Left lung (tissue), 10 donors: ENCODE results near the gene MAST2. TPM values are rescaled to one million over a fixed set of nuclear protein-coding genes. Genes with fewer than 3 reads are reported as not detected.

Source experiments
- ATAC-seq: fragments of 200-7000 bp; cut with Tn5 transposase; one replicate; pipeline ENCODE4 v1.9.1; 2020; ENCODE audit warnings: moderate library complexity
- DNase-seq, 4 donors: peaks; one replicate each; pipeline ENCODE4 v3.0.0-alpha.2; 2013 to 2020
- H3K27ac ChIP-seq, 2 donors: fragments of 200-600 bp; sonication (generic) in 1 of 2; one replicate each; pipeline versions ENCODE4 v1.5.0 to v1.8.0; 2020 to 2021
- H3K27me3 ChIP-seq, 2 donors: fragments of 200-600 bp; sonication (generic) in 1 of 2; one replicate each; pipeline versions ENCODE4 v1.5.0 to v1.8.0; 2020 to 2021
- H3K36me3 ChIP-seq, 2 donors: fragments of 200-600 bp; sonication (generic) in 1 of 2; one replicate each; pipeline versions ENCODE4 v1.5.0 to v1.8.0; 2020 to 2021
- H3K4me1 ChIP-seq, 2 donors: fragments of 200-600 bp; one replicate each; pipeline ENCODE4 v1.8.0; 2021
- H3K4me3 ChIP-seq, 2 donors: fragments of 200-600 bp; sonication (generic) in 1 of 2; one replicate each; pipeline versions ENCODE4 v1.5.0 to v1.8.0; 2020 to 2021; ENCODE audit warnings: mild to moderate bottlenecking in 1 of 2
- H3K9me3 ChIP-seq, 2 donors: fragments of 200-600 bp; sonication (generic) in 1 of 2; one replicate each; pipeline versions ENCODE4 v1.5.0 to v1.8.0; 2020 to 2021
- intact Hi-C, 2 donors: fragments of 100-400 bp; cut with DNase I; formaldehyde crosslinking; loops; one replicate each; pipeline versions ENCODE4 v1.11.2 to v1.14.2; 2022
- polyA plus RNA-seq, 6 donors: library from polyadenylated mRNA; unstranded; fragments of 120-200 nt; gene quantifications; one replicate each; pipeline ENCODE4 v1.2.1, GENCODE V29; 2013; ENCODE audit not compliant: insufficient read length in 6 of 6
- total RNA-seq, 2 donors: library from RNA; stranded (reverse); fragmentation: NEBNext Ultra II Directional; extraction: Animal tissue kit (Norgen Biotek cat#: 25700); gene quantifications; one replicate each; pipeline ENCODE4 v1.2.1, GENCODE V29; 2021
- TF ChIP-seq, protein P1 (sequence below), 2 donors: fragments of 200-600 bp; sonication (generic) in 1 of 2; IDR thresholded peaks; one replicate each; pipeline versions ENCODE4 v1.5.0 to v1.8.0; 2021; ENCODE audit warnings: antibody characterized with exemption in 2 of 2
- donor health status: DM: no; HTN: yes; CAD: no.
- donor health status: DM: no; HTN: no; CAD: no.

MAST2 gene
- total and polyA plus RNA-seq, 8 donors: 27.3 to 74.4 (median 64.9) TPM

DNA sequence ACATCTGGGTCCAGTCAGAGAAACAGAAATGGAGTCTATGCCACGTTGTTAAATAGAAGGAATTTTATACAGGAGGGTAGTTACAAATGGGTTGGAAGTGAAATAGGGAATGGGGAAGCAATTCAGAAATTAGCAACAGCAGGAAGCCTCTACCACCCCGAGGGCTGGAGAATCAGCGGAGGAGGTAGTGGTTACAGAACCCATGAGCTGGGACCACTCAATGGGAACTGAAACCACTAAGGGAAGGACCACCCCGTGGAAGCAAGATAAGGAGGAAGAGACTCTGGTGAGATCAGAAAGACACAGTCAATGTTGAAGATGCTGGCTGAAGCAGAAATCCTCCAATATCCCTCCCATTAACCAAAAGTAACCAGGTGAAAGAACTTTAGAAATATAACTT, 15.5 kb upstream of the MAST2 start:
- Histone ChIP-seq H3K27me3 (no peaks in the 10 kb centered on the region), H3K4me3 (no peak overlapping the region), H3K9me3 (no peaks in the 10 kb centered on the region), H3K4me1 (peaks cover 0 to 4% of the 10 kb centered on the region in 2 donors), H3K27ac (no peak overlapping the region), H3K36me3 (no peaks in the 10 kb centered on the region)
- TF ChIP-seq, protein P1, sequence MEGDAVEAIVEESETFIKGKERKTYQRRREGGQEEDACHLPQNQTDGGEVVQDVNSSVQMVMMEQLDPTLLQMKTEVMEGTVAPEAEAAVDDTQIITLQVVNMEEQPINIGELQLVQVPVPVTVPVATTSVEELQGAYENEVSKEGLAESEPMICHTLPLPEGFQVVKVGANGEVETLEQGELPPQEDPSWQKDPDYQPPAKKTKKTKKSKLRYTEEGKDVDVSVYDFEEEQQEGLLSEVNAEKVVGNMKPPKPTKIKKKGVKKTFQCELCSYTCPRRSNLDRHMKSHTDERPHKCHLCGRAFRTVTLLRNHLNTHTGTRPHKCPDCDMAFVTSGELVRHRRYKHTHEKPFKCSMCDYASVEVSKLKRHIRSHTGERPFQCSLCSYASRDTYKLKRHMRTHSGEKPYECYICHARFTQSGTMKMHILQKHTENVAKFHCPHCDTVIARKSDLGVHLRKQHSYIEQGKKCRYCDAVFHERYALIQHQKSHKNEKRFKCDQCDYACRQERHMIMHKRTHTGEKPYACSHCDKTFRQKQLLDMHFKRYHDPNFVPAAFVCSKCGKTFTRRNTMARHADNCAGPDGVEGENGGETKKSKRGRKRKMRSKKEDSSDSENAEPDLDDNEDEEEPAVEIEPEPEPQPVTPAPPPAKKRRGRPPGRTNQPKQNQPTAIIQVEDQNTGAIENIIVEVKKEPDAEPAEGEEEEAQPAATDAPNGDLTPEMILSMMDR (IDR thresholded peaks at IDR 0.05): no peak
- peak; percentile 31 for ATAC-seq
- intact Hi-C loops: no loop called here
- DNase-seq: peak in 1 of 4 donors; percentile 5

DNA sequence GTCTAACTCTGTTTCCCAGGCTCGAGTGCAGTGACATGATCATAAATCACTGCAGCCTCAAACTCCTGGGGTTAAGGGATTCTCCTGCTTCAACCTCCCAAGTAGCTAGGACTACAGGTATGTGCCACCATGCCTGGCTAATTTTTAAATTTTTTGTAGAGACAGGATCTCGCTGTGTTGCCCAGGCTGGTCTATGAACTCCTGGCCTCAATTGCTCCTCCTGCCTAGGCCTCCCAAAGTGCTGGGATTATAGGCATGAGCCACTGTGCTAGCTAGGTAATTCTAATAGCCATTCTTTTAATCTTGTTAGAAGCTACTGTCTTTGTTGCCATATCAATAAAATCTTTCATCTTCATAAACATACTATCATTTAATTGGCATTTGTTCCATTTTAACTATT, 13.8 kb upstream of the MAST2 start:
- ATAC-seq (no peak), DNase-seq (no peak)
- H3K36me3 ChIP-seq: no peaks in the 10 kb centered on the region
- H3K9me3 ChIP-seq: no peaks in the 10 kb centered on the region
- H3K27ac ChIP-seq: no peak overlapping the region
- intact Hi-C loops: no loop called here
- H3K4me3 ChIP-seq: no peak overlapping the region
- H3K4me1 ChIP-seq: peaks cover 0 to 4% of the 10 kb centered on the region in 2 donors
- TF ChIP-seq, protein P1 (IDR thresholded peaks at IDR 0.05): no peak
- H3K27me3 ChIP-seq: no peaks in the 10 kb centered on the region

DNA sequence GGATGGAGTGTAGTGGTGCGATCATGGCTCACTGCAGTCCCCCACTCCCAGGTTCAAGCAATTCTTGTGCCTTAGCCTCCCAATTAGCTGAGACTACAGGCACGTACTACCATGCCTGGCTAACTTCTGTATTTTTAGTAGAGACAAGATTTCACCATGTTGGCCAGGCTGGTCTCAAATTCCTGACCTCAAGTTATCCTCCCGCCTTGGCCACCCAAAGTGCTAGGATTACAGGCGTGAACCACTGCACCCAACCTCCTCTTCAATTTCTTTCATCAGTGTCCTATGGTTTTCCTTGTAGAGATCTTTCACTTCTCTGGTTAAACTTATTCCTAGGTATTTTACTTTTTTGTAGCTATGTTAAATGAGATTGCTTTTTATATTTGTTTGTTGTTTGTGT, 10.7 kb upstream of the MAST2 start:
- no peak overlapping the region for H3K4me3 ChIP-seq
- H3K36me3 ChIP-seq: no peaks in the 10 kb centered on the region
- H3K27ac ChIP-seq: no peak overlapping the region
- intact Hi-C loops: no loop called here
- H3K9me3 ChIP-seq: no peaks in the 10 kb centered on the region
- no peaks in the 10 kb centered on the region for H3K27me3 ChIP-seq
- ATAC-seq (no peak), DNase-seq (no peak)
- H3K4me1 ChIP-seq: peaks cover 0 to 4% of the 10 kb centered on the region in 2 donors
- TF ChIP-seq, protein P1 (IDR thresholded peaks at IDR 0.05): no peak

DNA sequence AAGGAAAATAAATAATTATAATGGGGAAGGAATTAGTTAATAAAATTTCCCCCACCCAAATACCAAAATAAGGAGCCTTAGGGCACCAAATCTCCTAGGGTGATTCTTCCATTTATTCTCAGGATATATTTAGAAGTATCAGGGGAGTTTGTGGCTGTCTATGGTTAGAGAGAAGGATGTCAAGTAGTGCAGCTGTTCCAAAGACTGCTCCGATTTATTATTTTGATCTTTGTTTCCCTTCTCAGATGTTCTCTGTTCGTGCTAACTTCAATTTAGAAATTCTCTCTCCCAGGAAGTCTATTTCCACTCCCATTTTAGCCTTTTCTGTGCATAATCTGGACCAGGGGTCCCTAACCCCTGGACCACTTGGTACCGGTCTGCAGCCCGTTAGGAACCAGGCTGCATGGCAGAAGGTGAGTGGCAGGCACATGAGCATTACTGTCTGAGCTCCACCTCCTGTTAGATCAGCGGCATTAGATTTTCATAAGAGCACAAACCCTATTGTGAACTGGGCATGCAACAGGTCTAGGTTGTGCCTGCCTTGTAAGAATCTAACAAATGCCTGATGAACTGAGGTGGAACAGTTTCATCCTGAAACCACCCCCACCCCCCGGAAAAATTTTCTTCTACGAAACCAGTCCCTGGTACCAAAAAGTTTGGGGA, 9.3 kb upstream of the MAST2 start:
- Histone ChIP-seq H3K27ac (no peak overlapping the region), H3K9me3 (no peaks in the 10 kb centered on the region)
- no peak for ATAC-seq

DNA sequence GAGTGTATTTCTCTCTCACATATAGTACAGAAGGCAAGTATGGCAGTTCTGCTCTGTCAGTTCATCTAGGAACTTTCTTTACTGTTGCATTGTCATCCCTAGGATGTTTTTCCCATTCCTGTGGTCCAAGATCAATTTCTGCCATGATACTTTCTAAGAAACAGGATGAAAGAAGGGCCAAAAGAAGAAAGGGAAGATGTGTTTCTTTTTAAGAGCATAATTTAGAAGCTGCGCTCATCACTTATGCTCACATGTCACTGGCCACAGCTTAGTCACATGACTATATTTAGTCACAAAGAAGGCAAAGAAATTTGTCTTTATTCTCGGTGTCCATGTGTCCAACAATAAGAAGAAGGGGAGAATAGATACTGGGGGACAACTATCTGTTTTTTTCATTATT, 7.0 kb upstream of the MAST2 start:
- ATAC-seq (no peak), DNase-seq (no peak)
- Histone ChIP-seq H3K36me3 (no peaks in the 10 kb centered on the region), H3K27me3 (no peaks in the 10 kb centered on the region), H3K27ac (no peak overlapping the region), H3K9me3 (no peaks in the 10 kb centered on the region), H3K4me3 (no peak overlapping the region), H3K4me1 (no peaks in the 10 kb centered on the region)
- intact Hi-C loops: no loop called here
- TF ChIP-seq, protein P1 (IDR thresholded peaks at IDR 0.05): no peak

More for the DNA sequence above, 9.3 kb upstream of the MAST2 start:
- no peak for DNase-seq
- TF ChIP-seq, protein P1 (IDR thresholded peaks at IDR 0.05): no peak
- intact Hi-C loops: no loop called here
- H3K4me3 ChIP-seq: no peak overlapping the region
- no peaks in the 10 kb centered on the region for H3K27me3 ChIP-seq
- H3K36me3 ChIP-seq: no peaks in the 10 kb centered on the region
- H3K4me1 ChIP-seq: no peaks in the 10 kb centered on the region
